HPDE6-E6E7 (cell line): ENCODE results near the gene REV3L.
"Not testable (repeated sequence)": the region's sequence is repeated elsewhere in the genome, so short reads cannot be mapped to it uniquely, and the experiment has no call there.

Experiments used
- DNase-seq: peaks from one replicate; pipeline ENCODE4 v3.0.0; 2011; ENCODE audit warnings: missing footprints; ENCODE audit errors: extremely low spot score

Gene REV3L

GRCh38 chr6:111482959-111483735 lies at the start of gene REV3L:
REV3L (minus strand) TSS chr6:111483218; CDS start chr6:111482888, 330 bp downstream.
- DNase-seq = peak; percentile 74

- no peak for DNase-seq
These were observed 48.2 kb upstream of the REV3L start for GRCh38 chr6:111531185-111531584.

GRCh38 chr6:111530667-111531066 lies 47.6 kb upstream of the REV3L start:
- no peak for DNase-seq

GRCh38 chr6:111530218-111530617 lies 47.2 kb upstream of the REV3L start:
- DNase-seq = no peak

GRCh38 chr6:111527367-111527766 lies 44.3 kb upstream of the REV3L start:
- DNase-seq = no peak

GRCh38 chr6:111524735-111525134 lies 41.7 kb upstream of the REV3L start:
- no peak for DNase-seq

GRCh38 chr6:111524252-111524651 lies 41.2 kb upstream of the REV3L start:
- no peak for DNase-seq

- no peak for DNase-seq
These were observed 40.6 kb upstream of the REV3L start for GRCh38 chr6:111523484-111524167.

- DNase-seq = no peak
These were observed 39.5 kb upstream of the REV3L start for GRCh38 chr6:111522393-111523020.

GRCh38 chr6:111521497-111522270 lies 38.7 kb upstream of the REV3L start:
- DNase-seq = no peak

- DNase-seq = no peak
These were observed 37.5 kb upstream of the REV3L start for GRCh38 chr6:111520524-111520923.

- DNase-seq = no peak
These were observed 34.9 kb upstream of the REV3L start for GRCh38 chr6:111517965-111518364.

- no peak for DNase-seq
These were observed 32.2 kb upstream of the REV3L start for GRCh38 chr6:111515259-111515658.

- DNase-seq = not testable (repeated sequence)
These were observed 31.5 kb upstream of the REV3L start for GRCh38 chr6:111514531-111514930.

GRCh38 chr6:111507219-111507618 lies 24.2 kb upstream of the REV3L start:
- not testable (repeated sequence) for DNase-seq

GRCh38 chr6:111505498-111505897 lies 22.5 kb upstream of the REV3L start:
- not testable (repeated sequence) for DNase-seq

- DNase-seq = no peak
These were observed 20.6 kb upstream of the REV3L start for GRCh38 chr6:111503660-111504059.

GRCh38 chr6:111503194-111503593 lies 20.2 kb upstream of the REV3L start:
- DNase-seq = no peak

- DNase-seq = no peak
These were observed 19.1 kb upstream of the REV3L start for GRCh38 chr6:111502154-111502553.

- DNase-seq = no peak
These were observed 16.3 kb upstream of the REV3L start for GRCh38 chr6:111499269-111499793.

GRCh38 chr6:111494951-111495635 lies 12.1 kb upstream of the REV3L start:
- no peak for DNase-seq
